Right renal pelvis (tissue), 4 donors: ENCODE data around the gene DNAAF8. TPM values are rescaled to one million over a fixed set of nuclear protein-coding genes. Genes with fewer than 3 reads are reported as not detected.
"Not testable (repeated sequence)": the region's sequence is repeated elsewhere in the genome, so short reads cannot be mapped to it uniquely, and the experiment has no call there.

Source experiments
- DNase-seq, 4 donors: peaks; one replicate each; pipeline ENCODE4 v3.0.0-alpha.2; 2013; ENCODE audit warnings: low read depth in 4 of 4, low spot score in 3 of 4, missing footprints in 1 of 4
- polyA plus RNA-seq, 4 donors: library from polyadenylated mRNA; unstranded; fragments of 120-200 nt; gene quantifications; one replicate each; pipeline ENCODE4 v1.2.1, GENCODE V29; 2013; ENCODE audit not compliant: insufficient read length in 4 of 4

Gene DNAAF8
- polyA plus RNA-seq, 4 donors: 2.1 to 2.5 (median 2.3) TPM

GRCh38 chr16:4714996-4715395, 19.3 kb upstream of the DNAAF8 start:
- DNase-seq: no peak

GRCh38 chr16:4718466-4718865, 15.9 kb upstream of the DNAAF8 start:
- DNase-seq: no peak

DNA sequence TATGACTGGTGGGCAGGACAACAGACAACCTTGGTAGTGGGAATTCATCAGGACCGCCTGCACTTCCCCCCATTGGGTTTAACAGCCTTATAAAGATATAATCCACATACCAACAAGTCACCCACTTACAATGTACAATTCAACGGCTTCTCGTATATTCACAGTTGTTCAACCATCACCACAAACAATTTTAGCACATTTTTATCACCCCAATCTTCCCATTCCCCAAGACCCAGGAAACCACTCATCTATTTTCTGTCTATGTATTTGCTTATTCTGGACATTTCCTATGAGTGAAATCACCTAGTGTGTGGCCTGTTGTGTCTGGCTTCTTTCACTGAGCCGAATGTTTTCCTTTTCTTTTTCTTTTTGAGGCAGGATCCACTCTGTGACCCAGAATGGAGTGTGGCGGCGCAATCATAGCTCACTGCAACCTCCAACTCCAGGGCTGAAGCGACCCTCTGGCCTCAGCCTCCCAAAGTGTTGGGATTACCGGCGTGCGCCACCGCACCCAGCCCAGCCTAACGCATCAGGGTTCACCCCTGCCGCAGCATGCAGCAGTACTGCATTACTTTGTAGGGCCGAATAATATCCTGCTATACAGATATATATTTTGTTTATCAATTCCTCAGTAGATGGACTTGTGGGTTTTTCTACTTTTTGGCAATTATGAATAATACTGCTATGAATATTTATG, 11.1 kb upstream of the DNAAF8 start:
- no peak for DNase-seq

GRCh38 chr16:4724661-4725270, 9.6 kb upstream of the DNAAF8 start:
- no peak for DNase-seq

GRCh38 chr16:4726616-4727015, 7.7 kb upstream of the DNAAF8 start:
- DNase-seq: no peak

GRCh38 chr16:4728676-4729075, 5.7 kb upstream of the DNAAF8 start:
- no peak for DNase-seq

GRCh38 chr16:4729876-4730275, 4.5 kb upstream of the DNAAF8 start:
- no peak for DNase-seq

DNA sequence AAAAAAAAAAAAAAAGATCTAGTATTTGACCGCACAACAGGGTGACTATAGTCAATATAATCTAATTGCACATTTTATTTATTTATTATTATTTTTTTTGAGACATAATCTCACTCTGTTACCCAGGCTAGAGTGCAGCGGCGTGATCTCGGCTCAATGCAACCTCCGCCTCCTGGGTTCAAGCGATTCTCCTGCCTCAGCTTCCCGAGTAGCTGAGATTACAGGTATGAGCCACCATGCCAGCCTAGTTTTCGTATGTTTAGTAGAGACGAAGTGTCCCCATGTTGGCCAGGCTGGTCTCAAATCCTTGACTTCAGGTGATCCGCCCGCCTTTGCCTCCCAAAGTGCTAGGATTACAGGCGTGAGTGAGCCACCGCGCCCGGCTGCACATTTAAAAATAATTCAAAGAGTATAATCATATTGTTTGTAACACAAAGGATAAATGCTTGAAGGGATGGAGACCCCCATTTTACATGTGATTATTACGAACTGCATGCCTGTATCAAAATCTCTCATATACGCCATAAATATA, 1.1 kb upstream of the DNAAF8 start:
- no peak for DNase-seq

- no peak for DNase-seq
Measured at GRCh38 chr16:4733747-4734062, 632 bp upstream of the DNAAF8 start.

DNA sequence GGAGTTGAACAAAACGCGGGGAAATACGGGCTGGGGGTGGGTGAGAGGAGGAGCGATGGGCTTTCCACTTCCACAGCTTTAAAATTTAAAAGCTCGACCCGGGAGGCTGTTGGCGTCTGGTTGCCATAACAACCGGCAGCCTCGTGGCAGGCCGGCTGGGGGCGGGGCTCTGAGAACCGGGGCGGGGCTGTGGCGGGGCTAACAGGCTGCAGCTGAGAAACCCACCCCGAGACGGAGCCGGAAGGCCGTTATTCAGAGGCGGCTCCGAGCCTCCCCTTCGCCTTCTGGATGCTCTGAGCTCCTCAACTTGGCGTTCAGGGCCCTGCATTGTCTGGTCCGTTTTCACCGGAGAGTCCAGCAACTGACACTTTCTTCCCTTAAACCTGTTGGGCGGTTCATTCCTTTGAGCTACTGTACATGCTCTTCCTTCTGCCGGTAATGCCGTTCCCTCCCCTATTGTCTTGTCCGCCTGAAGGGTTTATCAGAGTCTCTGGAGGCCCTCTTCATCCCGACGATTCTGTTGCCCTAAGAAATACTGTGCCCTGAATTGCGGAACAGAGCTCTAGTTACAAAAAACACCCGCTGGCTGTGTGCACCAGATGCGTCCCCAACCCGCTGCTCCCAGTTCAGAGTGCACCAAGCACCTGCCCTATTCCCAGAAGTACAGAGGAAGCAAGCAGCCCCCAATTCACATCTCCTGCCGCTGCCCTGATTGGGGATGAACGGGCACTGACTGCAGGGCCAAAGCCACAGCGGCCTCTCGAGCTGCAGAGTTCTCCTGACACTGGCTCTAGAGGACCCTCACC, 596 bp downstream of the DNAAF8 start:
- peak; percentile 72 to 80 (median 74) for DNase-seq

GRCh38 chr16:4736546-4736945, 2.2 kb downstream of the DNAAF8 start:
- no peak for DNase-seq

- DNase-seq: no peak
Measured at GRCh38 chr16:4737545-4737944, 3.2 kb downstream of the DNAAF8 start.

DNA sequence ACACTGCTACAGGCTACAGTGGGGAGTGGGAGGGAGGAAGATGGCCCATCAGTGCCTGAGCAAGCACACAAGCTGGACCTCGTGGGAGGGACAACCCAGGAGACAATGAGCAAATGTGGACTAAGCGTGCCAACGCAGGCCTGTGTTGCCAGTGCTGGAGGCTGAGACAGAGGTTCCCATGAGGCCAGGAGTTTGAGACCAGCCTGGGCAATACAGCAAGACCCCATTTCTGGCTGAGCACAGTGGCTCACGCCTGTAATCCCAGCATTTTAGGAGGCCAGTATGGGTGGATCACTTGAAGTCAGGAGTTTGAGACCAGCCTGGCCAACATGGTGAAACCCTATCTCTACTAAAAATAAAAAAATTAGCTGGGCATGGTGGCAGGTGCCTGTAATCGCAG, 4.0 kb downstream of the DNAAF8 start:
- DNase-seq: not testable (repeated sequence)

DNA sequence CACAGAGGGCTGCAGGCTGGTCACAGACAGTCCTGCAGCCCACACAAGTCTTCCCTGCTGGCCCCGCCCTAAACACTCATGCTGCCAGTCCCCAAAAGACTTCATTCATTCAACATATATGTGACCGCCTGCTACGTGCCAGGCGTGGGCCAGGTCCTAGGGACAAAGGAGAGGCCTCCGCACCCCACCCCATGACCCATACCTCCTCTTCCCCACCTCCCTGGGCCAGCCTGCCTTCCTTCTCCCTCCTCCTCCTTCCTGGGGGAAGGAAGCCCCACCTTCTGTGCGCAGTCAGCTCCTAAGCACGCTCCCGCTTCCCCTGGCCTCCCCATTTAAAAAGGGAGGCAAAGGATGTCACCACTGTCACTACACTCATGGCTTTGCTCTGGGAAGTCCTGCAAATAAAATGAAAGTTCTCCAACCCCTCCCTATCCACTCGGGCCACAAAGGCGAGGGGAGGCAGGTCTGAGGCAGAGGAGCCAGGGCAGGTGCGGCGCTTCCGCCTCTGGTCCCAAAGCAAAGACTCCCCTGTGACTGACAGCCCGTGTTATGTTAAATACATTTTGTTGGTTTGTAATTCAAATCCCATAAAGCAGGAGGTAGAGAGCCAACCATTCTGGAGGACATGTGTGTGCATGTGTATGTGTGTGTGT, 9.0 kb downstream of the DNAAF8 start:
- no peak for DNase-seq

DNA sequence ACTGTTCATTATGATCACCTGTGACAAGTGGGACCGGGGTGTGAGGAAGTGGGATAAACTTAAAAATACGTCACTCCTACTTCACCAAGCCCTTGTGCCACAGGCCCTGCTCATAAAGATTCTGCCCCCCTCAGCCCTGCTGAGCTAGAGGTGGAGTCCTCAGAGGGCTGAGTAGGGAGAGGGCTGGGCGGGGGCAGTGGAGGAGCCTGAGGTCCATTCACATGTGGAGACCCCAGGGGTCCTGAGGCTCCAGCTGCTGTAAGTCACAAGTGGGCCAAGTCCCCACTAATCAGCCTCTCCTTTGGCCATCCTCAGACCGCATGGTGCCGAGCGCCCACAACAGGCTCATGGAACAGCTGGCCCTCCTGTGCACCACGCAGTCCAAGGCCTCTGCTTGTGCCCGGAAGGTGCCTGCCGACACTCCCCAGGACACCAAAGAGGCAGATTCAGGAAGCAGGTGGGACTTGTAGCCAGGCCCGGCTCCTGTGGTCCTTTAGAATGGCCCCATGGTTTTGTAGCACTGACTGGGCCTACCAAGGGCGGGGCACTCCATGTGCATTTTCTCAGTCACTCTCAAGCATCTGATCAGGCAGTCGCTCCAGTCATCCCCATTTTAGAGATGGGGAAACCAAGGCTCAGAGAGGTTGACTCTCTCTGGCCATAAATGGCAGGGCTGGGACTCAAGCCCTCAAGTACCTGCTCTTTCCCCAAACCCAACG, 10.4 kb downstream of the DNAAF8 start:
- DNase-seq: no peak

- no peak for DNase-seq
Measured at GRCh38 chr16:4745274-4745569, 10.9 kb downstream of the DNAAF8 start.

- DNase-seq: no peak
Measured at GRCh38 chr16:4746215-4746614, 11.9 kb downstream of the DNAAF8 start.

DNA sequence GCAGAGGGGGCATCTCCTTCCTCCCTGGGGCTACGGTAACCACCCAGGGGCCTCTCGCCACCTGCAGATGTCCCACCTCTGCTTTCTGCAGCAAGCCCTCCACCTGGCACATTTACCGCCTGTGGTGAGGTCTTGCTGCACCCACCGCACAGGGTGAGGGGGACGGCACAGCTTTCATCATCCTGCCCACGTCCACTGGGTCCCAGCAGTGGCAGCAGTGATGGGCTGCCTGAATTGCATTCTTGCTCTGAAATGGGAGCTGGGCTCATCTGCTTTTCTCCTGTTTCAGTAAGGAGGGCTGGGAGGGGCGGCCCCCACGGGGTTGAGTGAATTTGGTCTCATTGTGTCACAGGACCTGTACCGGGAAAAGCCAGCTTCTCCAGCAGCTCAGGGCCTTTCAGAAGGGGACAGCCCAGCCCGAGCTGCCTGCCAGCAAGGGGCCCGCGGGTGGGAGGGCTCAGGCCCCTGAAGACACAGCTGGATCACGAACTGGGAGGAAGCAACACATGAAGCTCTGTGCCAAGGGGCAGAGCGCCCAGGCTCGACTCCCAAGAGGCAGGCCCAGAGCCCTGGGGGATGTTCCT, 12.7 kb downstream of the DNAAF8 start:
- DNase-seq: no peak

- DNase-seq: no peak
Measured at GRCh38 chr16:4747906-4748681, 13.8 kb downstream of the DNAAF8 start.
